D721Med (cell line): ENCODE results near the gene NBPF3.

Experiments
- DNase-seq: peaks from one replicate; pipeline ENCODE4 v3.0.0; 2011; ENCODE audit warnings: low spot score; ENCODE audit not compliant: insufficient read length
- FAIRE-seq: peaks from 2 replicates; lab custom pipeline; 2011; peaks lifted over from hg19 to GRCh38; lab: Jason Lieb, UNC
- TF ChIP-seq, protein P1 (sequence below): IDR thresholded peaks from 2 replicates; pipeline ENCODE4 v1.5.1; 2012; ENCODE audit warnings: mild to moderate bottlenecking, control low read depth; ENCODE audit not compliant: insufficient read depth; ENCODE audit errors: missing control alignments

The NBPF3 gene

GRCh38 chr1:21496886-21497285 is 56.9 kb downstream of the NBPF3 start:
- TF ChIP-seq, protein P1, sequence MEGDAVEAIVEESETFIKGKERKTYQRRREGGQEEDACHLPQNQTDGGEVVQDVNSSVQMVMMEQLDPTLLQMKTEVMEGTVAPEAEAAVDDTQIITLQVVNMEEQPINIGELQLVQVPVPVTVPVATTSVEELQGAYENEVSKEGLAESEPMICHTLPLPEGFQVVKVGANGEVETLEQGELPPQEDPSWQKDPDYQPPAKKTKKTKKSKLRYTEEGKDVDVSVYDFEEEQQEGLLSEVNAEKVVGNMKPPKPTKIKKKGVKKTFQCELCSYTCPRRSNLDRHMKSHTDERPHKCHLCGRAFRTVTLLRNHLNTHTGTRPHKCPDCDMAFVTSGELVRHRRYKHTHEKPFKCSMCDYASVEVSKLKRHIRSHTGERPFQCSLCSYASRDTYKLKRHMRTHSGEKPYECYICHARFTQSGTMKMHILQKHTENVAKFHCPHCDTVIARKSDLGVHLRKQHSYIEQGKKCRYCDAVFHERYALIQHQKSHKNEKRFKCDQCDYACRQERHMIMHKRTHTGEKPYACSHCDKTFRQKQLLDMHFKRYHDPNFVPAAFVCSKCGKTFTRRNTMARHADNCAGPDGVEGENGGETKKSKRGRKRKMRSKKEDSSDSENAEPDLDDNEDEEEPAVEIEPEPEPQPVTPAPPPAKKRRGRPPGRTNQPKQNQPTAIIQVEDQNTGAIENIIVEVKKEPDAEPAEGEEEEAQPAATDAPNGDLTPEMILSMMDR: no peak
- no peak for FAIRE-seq
- DNase-seq: no peak

DNA sequence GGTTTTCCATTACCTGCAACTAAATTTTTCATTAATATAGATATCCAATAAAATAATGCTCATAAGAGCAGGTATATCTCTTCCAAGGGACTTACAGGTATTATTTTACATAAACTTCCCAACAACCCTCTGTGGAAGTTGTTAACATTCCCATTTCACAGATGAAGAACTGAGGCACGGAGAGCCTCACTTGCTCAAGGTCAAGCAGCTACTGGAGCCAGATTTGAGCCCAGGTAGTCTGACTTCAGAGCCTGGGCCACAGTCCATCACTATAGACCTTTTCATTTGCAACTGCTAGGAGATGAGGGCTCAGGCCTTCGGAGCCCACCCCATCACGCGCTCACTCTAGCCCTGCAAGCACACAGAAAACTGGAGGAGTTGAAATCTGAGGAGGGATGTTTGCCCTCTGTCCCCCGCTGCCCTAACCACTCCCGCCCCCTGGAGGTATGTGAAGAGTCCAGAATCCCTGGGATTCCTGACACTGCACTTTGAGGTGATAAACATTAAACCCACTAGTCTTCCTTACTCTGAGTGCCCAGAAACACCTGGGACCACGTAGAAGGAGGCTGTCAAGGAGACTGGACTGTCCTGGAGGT is 57.6 kb downstream of the NBPF3 start:
- TF ChIP-seq, protein P1: no peak
- no peak for DNase-seq
- no peak for FAIRE-seq

- FAIRE-seq: no peak
- DNase-seq: no peak
- TF ChIP-seq, protein P1: no peak
Observed at GRCh38 chr1:21499283-21499950, 59.5 kb downstream of the NBPF3 start.

DNA sequence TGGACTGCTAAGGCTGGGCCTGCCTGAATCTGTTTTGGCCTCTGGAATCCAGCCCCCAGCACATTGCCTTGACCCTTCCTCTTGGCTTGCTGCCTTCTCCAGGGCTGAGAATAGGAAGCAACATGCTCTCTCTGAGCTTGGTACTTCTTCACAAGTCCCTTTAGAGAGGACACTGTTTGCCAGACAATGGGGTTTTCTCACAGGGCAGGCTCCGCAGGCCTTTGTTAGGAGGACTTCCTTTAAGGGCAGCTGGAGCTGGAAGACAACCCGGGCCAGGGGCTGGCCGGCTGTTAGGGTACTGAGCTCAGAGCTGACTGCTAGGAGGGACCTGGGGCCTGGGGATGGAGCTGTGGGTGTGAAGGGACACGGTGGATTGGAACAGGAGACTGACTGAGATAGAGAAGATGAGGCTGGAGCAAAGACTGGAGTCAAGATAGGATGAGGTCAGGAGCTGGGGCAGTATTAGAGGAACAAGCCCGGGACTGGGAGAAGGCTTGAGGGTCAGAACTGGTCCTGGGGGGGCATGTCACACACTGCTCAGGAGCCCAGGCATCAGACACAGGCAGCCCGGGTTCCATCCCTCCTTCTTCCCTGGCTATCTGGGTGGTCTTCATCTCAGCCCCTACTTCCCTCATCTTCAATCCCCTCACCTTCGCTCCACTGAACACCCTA is 63.9 kb downstream of the NBPF3 start:
- FAIRE-seq: no peak
- no peak for DNase-seq
- TF ChIP-seq, protein P1: no peak

DNA sequence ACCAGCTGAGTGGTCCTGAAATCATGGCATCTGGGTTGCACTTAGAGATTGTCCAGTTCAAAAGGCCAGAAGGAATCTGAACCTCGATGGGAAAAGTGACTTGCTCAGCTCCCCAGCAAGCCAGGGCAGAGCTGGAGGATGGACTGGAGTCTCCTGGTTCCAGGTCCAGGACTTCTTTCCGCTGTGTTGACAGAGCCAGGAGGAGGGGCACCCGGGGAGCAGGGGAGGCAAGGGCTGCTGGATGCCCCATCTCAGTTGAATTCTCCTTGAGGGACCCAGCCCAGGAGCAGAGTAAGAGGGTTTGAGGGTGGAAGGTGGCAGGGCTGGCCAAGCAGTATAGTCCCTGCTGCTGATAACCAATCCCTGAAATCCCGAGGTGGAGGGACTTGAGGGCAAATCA is 66.9 kb downstream of the NBPF3 start:
- DNase-seq (no peak), FAIRE-seq (no peak)
- TF ChIP-seq, protein P1: no peak

GRCh38 chr1:21507511-21508270 is 67.8 kb downstream of the NBPF3 start:
- TF ChIP-seq, protein P1: no peak
- no peak for FAIRE-seq
- no peak for DNase-seq
